Endometrial microvascular endothelial cells (primary cell): Measurements from ENCODE around the gene CHADL. TPM values are rescaled to one million over a fixed set of nuclear protein-coding genes. Genes with fewer than 3 reads are reported as not detected.
"Not testable (repeated sequence)": the region's sequence is repeated elsewhere in the genome, so short reads cannot be mapped to it uniquely, and the experiment has no call there.

Experiments used
- in situ Hi-C: cut with HindIII; loops from 2 replicates; pipeline ENCODE4 v1.10.0; 2017; ENCODE audit warnings: low sequenced_read_pairs, low pct_unique_long_range_greater_than_20kb; ENCODE audit errors: inconsistent ontology term
- total RNA-seq: library from RNA; depleted of rRNA; stranded (reverse); fragments of >200 nt; gene quantifications from one replicate; pipeline ENCODE4 v1.2.3, GENCODE V29; 2015; ENCODE audit errors: inconsistent ontology term

Gene CHADL
- total RNA-seq, 1 donor from 2014 or later: 0.19 TPM

DNA sequence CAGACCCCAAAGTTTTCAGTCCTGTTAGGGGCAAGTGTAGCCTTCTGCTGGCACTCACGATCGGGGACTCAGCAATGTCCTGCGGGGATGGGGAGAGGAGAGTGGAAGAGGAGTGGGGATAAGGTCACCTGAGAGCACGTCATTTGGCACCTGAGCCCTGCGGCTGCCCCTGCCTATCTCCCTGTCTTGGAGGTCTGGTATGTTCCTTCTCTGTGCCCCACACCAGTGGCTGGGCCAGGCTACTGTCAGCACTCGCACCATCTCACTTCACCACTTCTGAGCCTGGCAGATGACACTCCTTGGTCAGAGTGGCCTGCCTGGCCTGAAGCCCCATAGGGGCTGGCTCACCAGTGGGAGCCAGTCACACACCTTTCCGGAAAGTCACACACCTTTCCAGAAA, 20.1 kb upstream of the CHADL start:
- in situ Hi-C loops: no loop called here

DNA sequence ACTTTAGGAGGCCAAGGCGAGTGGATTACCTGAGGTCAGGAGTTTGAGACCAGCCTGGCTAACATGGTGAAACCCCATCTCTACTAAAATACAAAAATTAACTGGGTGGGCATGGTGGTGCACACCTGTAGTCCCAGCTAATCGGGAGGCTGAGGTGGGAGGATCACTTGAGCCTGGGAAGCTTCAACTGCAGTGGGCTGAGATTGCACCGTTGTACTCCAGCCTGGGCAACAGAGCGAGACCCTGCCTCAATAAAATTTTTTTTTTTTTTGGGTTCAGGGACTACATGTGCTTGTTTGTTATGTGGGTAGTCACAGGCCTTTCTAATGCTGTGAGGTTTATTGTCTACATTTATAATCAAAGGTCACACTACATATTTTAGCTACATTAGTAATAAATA, 19.0 kb upstream of the CHADL start:
- in situ Hi-C loops: not testable (repeated sequence)

DNA sequence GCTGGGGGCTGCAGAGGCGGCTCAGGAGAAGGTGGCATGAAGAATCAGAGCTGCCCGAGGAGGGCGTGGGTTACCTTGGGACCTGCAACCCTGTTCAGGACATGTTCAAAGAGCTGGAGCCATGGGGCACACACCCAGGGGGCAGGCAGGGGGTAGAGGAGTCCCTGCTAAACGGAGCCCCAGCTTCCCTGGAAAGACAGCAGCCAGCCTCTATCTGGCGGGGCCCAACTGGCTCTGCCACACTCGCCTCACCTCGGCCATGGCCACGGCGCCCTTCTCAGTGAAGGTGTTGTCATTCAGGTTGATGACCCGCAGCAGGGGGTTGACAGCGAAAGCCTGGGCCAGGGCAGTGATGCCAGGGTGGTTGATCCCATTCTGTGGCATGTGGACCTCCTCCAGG, 17.0 kb upstream of the CHADL start:
- in situ Hi-C loops: no loop called here

DNA sequence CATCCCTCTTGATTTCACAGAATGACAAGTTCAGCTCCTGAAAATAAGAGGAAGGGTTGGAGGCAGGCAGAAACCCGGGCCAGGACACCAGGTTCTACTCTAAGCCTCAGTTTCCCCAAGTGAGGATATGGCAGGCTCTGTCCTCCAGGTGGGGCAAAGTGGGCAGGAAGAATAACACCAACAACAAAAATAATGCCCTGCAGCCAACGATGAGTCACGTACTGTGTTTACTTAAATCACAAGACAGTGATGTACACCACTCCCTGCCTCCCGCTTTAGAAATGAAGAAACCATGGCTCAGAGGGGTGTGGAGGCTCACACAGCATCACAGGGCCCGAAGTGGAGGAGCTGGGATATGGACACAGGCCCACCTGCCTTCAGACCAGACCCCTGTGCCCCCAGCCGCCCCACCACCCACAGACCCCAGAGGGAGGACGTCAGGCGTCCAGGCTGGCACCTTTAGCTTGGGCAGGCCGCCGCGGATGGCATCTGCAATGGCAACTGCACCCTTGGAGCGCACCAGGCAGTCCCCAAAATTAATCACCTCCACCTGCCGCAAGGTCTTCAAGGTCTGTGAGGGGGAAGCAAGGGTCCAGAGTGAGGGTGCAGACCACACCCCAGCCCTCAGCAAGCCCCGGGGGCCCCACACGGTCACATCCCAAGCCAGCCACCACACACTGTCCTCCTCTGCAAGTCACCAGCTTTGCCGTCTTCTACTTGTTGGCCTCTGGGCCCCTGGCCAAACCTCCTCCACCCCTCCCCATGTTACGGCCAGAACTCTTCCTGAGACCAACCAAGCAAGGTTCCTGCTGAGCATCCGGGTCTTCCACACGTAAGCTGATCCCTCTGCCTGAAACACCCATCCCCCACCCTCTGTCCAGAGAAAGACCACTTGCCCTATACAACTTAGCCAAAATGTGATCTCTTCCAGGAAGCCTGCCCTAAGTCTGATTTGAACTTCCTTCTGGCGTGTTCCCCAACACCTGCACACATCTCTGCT, 15.8 kb upstream of the CHADL start:
- in situ Hi-C loops: no loop called here

DNA sequence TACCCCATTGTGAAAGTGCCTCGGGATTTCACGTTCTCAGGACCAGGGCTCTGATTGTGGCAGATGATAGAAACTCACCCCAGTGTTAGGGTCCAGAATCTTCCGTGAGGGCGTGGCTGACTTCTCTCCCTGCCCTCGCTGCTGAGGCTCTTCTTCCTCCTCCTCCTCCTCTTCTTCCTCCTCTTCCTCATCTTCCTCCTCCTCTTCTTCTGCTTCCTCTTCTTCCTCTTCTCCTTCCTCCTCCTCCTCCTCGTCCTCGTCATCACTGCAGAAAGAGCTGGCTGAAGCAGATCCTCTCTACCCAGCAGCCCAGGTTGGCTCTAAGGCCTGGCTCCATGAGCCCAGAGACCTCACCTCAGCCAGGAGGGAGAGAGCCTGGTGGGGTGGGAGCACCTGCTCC, 13.5 kb upstream of the CHADL start:
- in situ Hi-C loops: no loop called here

DNA sequence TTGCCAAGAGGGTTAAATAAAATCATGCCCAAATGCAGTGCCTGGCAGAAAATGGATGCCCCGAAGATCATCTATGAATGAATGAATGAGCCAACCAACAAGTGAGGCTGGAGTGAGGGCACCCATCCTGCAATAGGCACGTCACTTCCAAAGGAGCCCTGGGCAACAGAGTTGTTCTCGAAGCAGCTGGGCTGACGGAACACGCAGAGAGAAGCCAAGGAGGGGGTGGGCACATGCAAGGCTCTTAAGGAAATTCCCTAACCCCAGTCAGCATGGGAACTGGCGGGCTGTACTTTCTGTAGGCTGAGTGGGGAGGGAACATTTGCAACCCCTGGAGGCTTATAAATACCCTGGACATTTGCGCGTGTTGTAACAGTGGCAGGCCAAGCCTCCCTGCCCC, 11.6 kb upstream of the CHADL start:
- in situ Hi-C loops: no loop called here

DNA sequence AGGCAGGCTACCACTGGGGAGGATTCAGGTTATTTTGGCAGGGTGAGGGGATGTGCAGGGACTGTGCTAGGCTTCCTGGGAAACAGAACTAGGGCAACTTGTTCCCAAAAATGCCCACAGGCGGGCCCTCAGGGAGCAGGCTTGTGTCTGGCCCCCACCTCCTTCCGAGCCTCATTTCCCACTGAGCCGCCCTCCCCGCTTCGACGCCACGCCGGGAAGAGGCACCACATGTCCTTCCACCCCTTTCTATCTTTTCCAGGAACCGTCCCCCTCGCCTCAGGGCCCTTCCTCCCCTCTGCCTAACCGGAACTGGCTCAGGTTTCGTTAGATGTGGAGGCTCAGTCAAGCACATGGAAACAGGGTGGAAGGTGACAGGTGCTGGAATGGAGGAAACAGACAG, 9.4 kb upstream of the CHADL start:
- in situ Hi-C loops: no loop called here

DNA sequence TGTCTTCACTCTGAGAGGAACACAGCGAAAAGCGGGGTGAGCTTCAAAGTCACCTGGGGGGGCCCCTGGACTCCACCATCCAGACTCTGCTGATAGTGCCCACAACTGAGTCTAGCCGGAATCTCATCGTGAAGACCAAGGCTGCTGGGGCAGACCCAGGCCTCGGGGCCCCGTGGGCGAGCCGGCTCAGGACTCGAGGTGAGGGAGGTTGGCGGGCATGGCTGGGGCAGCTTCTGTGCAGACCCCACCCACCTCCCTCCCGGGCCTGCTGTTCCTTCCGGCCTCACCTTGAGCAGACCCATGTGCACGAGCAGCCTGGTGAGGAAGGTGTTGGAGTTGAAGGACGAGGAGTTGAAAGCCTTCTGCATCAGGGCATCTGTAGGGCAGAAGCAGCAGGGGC, 8.7 kb upstream of the CHADL start:
- in situ Hi-C loops: no loop called here

DNA sequence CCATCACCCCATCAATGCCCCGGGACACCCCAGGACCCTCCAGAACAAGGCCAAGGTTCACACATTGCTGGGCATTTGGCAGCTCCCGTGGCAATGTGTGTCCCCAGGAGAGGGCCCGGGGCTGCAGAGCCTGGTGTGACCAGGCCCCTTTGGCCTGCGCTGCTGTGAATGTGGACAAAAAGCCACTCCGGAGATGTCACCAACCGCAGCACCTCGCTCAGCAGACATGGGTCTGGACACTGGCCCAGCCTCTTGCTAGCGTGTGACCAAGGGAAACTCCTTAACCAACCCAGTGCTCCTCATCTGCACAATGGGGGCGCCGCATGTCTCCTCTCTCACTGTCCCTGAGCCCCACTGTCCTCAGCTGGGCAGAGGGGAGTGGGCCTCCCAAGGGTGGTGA, 8.0 kb upstream of the CHADL start:
- in situ Hi-C loops: no loop called here

DNA sequence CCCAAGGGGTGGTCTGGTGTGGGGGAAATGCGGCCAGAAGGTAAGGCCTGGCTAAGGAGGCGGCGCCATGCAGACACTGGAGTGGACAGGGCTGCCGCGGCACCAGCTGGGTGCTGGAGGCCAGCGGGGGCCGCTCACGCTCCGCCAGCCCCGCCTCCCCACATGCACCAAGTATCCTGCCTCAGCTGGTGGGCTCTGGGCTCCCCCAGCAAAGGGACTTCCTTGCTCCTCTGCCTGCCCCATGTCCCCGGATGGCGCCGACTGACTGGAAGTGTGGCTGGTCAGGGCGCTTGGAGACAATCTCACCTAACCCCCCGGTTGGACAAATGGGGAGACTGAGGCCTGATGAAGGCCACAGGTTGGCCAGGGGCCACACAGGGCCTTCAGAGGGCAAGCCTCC, 7.6 kb upstream of the CHADL start:
- in situ Hi-C loops: no loop called here

DNA sequence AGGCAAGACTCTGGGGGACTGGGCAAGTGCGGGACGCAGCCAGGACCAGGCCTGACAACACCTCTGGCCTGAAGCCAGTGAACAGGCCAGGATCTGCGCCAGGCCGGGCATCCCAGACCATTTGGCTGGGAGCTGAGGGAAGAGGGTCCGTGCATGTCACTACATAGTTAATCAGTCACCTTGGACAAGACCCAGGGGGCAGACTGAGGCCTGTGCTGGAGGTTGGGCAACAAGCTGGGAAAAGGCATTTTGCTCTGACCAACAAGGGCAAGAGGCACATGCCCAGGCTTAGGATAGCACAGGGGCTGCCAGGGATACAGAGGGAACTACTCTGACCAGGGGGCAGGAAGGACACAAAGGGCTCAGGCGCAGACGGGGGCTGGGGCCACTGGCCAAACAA, 7.0 kb upstream of the CHADL start:
- in situ Hi-C loops: no loop called here

DNA sequence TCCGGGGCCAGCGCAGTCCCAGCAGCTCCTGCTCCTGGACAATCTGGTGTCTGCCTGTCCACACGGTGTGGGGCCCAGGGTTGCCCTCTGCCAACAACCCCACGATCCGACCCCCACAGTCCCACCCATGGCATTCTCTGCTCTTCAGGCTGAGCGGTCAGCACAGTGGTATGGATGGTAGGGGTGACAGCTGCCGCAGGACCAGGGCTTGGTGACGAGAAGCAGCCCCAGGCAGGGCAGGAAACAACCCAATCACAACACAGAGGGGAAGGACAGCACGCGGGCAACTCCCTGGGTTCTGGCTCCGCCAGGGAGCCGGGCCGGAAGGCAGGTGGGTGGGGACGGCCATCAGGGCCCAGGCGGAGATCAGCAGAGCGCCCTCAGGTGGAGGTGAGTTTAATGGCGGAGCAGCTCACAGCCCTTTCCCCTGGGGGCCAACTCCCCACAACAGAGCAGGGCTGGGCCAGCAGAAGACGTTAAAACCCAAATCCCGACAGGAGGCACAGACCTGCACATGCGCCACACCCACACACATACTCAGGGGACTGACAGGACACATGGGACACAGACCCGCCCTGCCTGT, 5.3 kb upstream of the CHADL start:
- in situ Hi-C loops: no loop called here

DNA sequence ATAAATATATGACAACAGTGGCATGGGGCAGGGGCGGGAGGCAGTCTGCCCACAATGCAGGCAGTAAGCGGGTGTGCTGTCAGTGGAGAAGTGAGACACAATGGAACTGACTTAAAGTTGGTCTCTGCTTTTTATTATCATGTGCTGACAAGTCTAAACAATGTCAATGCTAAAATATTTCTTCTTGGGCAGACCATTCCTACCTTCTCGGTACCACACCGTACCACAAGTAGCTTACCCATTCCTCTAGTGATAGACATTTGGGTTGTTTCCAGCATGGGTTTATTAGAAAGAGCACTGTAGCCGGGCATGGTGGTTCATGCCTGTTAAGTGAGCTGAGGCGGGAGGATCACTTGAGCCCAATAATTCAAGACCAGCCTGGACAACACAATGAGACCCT, 2.6 kb upstream of the CHADL start:
- in situ Hi-C loops: no loop called here

DNA sequence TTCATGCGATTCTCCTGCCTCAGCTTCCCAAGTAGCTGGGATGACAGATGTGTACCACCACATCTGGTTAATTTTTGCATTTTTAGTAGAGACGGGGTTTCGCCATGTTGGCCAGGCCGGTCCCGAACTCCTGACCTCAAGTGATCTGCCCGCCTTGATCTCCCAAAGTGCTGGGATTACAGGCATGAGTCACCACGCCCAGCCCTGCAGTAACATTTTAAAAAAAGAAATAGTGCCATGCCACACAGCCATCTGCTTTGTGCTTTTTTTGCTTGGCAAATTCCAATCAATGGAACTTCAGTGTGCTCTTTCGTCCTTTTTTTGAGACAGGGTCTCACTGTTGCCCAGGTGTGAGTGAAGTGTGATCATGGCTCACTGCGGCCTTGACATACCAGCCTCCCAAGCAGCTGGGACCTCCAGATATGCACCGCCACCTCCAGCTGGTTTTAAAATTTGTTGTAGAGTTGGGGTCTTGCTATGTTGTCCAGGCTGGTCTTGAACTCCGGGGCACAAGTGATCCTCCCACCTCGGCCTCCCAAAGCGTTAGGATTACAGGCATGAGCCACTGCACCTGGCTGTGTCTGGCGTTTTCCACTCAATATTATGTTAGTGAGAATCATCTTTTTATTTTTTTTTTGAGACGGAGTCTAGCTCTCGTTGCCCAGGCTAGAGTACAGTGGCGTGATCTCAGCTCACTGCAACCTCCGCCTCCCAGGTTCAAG, 1.8 kb upstream of the CHADL start:
- in situ Hi-C loops: no loop called here

DNA sequence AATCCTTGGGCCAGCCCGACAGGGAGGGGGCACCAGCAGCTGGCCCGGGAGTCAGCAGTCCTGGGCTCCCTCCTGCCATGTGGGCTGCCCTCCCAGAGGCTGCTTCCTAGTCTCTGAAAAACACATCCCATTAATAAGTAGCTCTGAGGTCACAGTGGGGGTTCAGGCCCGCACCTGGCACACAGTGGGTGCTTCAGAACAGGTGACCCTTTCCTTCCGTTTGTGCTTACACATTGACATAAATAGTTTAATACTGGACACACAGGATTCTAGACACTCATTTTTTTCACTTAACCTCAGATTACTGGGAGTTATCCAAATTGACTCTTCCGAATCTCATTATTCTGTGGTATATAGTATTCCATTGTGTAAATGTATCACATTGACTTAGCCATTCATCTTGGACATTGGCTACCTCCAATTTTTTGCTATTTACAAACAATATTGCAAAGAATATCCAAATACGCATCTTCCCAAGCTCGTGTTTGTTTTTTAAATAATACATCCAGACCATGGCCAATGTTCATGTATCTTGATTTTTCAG, 474 bp upstream of the CHADL start:
- in situ Hi-C loops: no loop called here

DNA sequence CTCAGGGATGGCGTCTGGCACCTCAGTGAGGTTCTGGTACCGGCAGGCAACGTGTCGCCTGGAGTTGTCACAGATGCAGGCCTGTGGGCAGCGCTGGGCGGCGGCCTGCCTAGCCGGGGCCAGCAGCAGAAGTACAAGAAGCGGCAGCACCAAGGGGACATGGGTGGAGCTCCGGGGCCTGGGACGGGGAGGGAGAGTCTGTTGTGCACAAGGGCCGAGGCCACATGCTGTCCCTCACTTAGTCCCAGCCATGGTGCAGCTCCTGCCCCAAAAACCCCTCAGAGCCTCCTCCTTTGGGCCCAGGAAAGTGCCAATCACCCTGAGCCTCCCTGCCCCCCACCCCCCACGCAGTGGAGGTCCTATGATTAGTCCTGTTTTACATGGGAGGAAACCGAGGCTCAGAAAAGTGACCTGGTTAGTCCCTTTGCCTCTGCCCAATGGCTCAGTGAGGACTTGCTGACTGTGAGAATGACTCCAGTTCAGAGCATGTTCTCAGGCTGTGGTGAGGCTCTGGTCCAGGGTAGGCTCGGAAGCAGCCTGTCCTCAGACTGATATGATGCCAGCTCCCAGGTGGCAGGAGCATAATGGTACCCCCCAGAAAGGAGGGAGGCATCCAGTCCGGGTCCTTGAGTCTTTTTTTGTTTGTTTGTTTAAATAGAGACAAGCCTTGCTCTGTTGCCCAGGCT, 1.1 kb downstream of the CHADL start:
- in situ Hi-C loops: no loop called here

DNA sequence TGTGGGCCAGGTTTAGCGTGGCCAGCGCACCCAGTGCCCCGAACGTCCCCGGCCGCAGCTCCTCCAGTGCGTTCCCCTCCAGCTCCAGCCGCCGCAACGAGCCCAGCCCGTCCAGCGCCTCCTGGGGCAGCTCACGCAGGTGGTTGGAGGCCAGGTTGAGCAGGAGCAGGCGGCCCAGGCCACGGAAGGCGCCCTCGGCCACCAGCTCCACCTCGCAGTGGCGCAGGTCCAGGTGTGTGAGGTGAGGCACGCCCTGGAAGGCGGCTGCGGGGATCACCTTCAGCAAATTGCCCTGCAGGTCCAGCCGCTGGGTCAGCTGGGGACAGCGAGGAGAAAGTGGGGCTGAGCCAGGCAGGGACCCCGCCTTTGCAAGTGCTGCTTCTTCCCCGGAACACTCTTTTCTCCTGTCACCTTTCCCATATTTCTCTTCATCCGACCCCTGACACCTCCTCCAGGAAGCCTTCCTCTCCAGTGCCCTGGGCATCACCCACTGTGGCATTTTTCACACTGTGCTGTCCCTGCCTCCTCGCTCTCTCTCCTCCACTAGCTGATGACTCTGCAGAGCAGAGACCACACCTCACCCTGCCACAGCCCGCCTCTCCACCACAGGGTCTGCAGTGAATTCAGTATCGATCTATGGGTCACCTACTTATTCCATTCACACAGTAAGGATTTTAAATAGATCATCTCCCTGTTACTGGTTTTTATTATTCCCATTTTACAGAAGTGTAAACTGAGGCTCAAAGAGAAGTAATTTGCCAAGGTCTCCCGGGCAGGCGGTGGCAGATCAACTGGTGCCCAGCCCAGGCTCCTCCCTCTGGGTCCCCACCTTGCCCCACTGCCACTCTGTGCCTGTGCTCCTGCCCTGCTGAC, 1.9 kb downstream of the CHADL start:
- in situ Hi-C loops: no loop called here
